ENCODE data around the gene RPAIN. TPM values are rescaled to one million over a fixed set of nuclear protein-coding genes. Genes with fewer than 3 reads are reported as not detected.

The RPAIN gene
- total RNA-seq, 1 experiment from 2014 or later = 46.1 TPM

GRCh38 chr17:5439446-5439764 lies 19.4 kb downstream of the RPAIN start:
- ChIA-PET POLR2A (ENCODE audit: unreplicated experiment) (interaction anchor here (0.6 to 1.5 kb wide), 2 partner anchors 20 to 22 kb away, joined by 3 to 4 read pairs; partner anchors contain the start of genes NUP88 and RPAIN), CTCF (interaction anchor here (0.6 to 1.7 kb wide), 10 partner anchors 15 to 1066 kb away, joined by 3 to 10 read pairs (median 4); partner anchors contain the start of genes DERL2, DHX33, NUP88 and RPAIN)
- H3K9ac ChIP-seq (ENCODE audit: low read length) = peak overlapping the region; percentile 98; the same call in 1 of the 2 replicates
- TF ChIP-seq CTCF (conservative IDR thresholded peaks at IDR 0.05; ENCODE audit: low read depth, low read length) (0 out of 2 replicates have a peak, but pooled peaks have one; percentile 16), EZH2 (IDR thresholded peaks at IDR 0.05; ENCODE audit: low read length, unreplicated experiment) (no peak)
- no peaks in the 10 kb centered on the region for H3F3A ChIP-seq (ENCODE audit: low read length, unreplicated experiment)
- ATAC-seq = no peak
- peaks cover 42% of the 10 kb centered on the region for H3K79me2 ChIP-seq (ENCODE audit: low read length)
- H3K9me2 ChIP-seq (replicated peaks; ENCODE audit: low read length) = no peaks in the 10 kb centered on the region
- peaks cover 26% of the 10 kb centered on the region for H3K36me3 ChIP-seq (ENCODE audit: low read depth, low read length)
- peaks cover 5% of the 10 kb centered on the region; the same call in 1 of the 2 replicates for H4K20me1 ChIP-seq (ENCODE audit: low read length)
- BruUV-seq (replicated peaks) = no TSS peak
- H2AFZ ChIP-seq (ENCODE audit: low read length) = 0 out of 2 replicates have a peak overlapping the region, but pooled peaks have one; percentile 57
- DNase-seq = no peak
- H3K27me3 ChIP-seq (ENCODE audit: low read length) = no peaks in the 10 kb centered on the region
- no peaks in the 10 kb centered on the region for H3K9me3 ChIP-seq (ENCODE audit: low read length)
- no peak overlapping the region for H3K27ac ChIP-seq (ENCODE audit: low read length)
- peaks cover 20% of the 10 kb centered on the region for H3K4me1 ChIP-seq (ENCODE audit: insufficient read depth, low read length)
- H3K4me3 ChIP-seq (ENCODE audit: low read length) = peak overlapping the region; percentile 43; the same call in 1 of the 2 replicates
- intact Hi-C loops (cut with micrococcal nuclease) = loop anchor here (1.0 kb wide), 1 partner anchor 17 kb away; no protein-coding TSS in a partner anchor
- peak overlapping the region; percentile 77 for H3K4me2 ChIP-seq (ENCODE audit: low read length)

GRCh38 chr17:5443728-5444127 lies 23.7 kb downstream of the RPAIN start:
- ChIA-PET CTCF (no interaction called here), POLR2A (ENCODE audit: unreplicated experiment) (no interaction called here)
- intact Hi-C loops (cut with micrococcal nuclease) = no loop called here
- Histone ChIP-seq H3K36me3 (ENCODE audit: low read depth, low read length) (peaks cover 14% of the 10 kb centered on the region), H2AFZ (ENCODE audit: low read length) (no peak overlapping the region), H3F3A (ENCODE audit: low read length, unreplicated experiment) (no peaks in the 10 kb centered on the region), H3K4me3 (ENCODE audit: low read length) (no peak overlapping the region), H3K9me2 (replicated peaks; ENCODE audit: low read length) (no peaks in the 10 kb centered on the region), H3K9me3 (ENCODE audit: low read length) (no peaks in the 10 kb centered on the region), H3K27me3 (ENCODE audit: low read length) (no peaks in the 10 kb centered on the region), H3K4me2 (ENCODE audit: low read length) (no peak overlapping the region), H3K79me2 (ENCODE audit: low read length) (peaks cover 2% of the 10 kb centered on the region), H4K20me1 (ENCODE audit: low read length) (no peaks in the 10 kb centered on the region), H3K9ac (ENCODE audit: low read length) (no peak overlapping the region), H3K27ac (ENCODE audit: low read length) (no peak overlapping the region), H3K4me1 (ENCODE audit: insufficient read depth, low read length) (peaks cover 5% of the 10 kb centered on the region)
- TF ChIP-seq CTCF (conservative IDR thresholded peaks at IDR 0.05; ENCODE audit: low read depth, low read length) (no peak), EZH2 (IDR thresholded peaks at IDR 0.05; ENCODE audit: low read length, unreplicated experiment) (no peak), EZH2phosphoT487 (IDR thresholded peaks at IDR 0.05; ENCODE audit: borderline replicate concordance, low read length) (no peak)
- DNase-seq (no peak), ATAC-seq (no peak)
- no TSS peak for BruUV-seq (replicated peaks)

- POLR2A ChIA-PET (ENCODE audit: unreplicated experiment) = no interaction called here
- no peak overlapping the region for H3K27ac ChIP-seq (ENCODE audit: low read length)
- H2AFZ ChIP-seq (ENCODE audit: low read length) = no peak overlapping the region
- no peaks in the 10 kb centered on the region for H3K9me2 ChIP-seq (replicated peaks; ENCODE audit: low read length)
- H3K9ac ChIP-seq (ENCODE audit: low read length) = no peak overlapping the region
- no peaks in the 10 kb centered on the region for H3F3A ChIP-seq (ENCODE audit: low read length, unreplicated experiment)
- BruUV-seq (replicated peaks) = no TSS peak
- no peak overlapping the region for H3K4me3 ChIP-seq (ENCODE audit: low read length)
- H3K79me2 ChIP-seq (ENCODE audit: low read length) = no peaks in the 10 kb centered on the region
- H3K27me3 ChIP-seq (ENCODE audit: low read length) = no peaks in the 10 kb centered on the region
- H3K9me3 ChIP-seq (ENCODE audit: low read length) = no peaks in the 10 kb centered on the region
- H3K4me1 ChIP-seq (ENCODE audit: insufficient read depth, low read length) = peaks cover 4% of the 10 kb centered on the region
- CTCF ChIA-PET = no interaction called here
- ATAC-seq = no peak
- H3K4me2 ChIP-seq (ENCODE audit: low read length) = no peak overlapping the region
- no peak for DNase-seq
- intact Hi-C loops (cut with micrococcal nuclease) = no loop called here
- peaks cover 14% of the 10 kb centered on the region for H3K36me3 ChIP-seq (ENCODE audit: low read depth, low read length)
- no peaks in the 10 kb centered on the region for H4K20me1 ChIP-seq (ENCODE audit: low read length)
- TF ChIP-seq CTCF (conservative IDR thresholded peaks at IDR 0.05; ENCODE audit: low read depth, low read length) = no peak
Measured at GRCh38 chr17:5444209-5444608, 24.2 kb downstream of the RPAIN start.
